Body of pancreas (tissue), 4 donors: Measurements from ENCODE around the gene PPP6R3. TPM values are rescaled to one million over a fixed set of nuclear protein-coding genes. Genes with fewer than 3 reads are reported as not detected.

Experiments used
- ATAC-seq: fragments of 150-250 bp; one replicate; pipeline ENCODE4 v1.9.1; 2016
- DNase-seq, 4 donors: peaks; one replicate each; pipeline ENCODE4 v3.0.0-alpha.2; 2019
- H3K27ac ChIP-seq, 4 donors: fragments of 200-600 bp; sonication (generic); 1 replicate in 3 of 4; 2 replicates in 1 of 4; pipeline versions ENCODE4 v1.5.1 to v1.6.1; 2016 to 2019; ENCODE audit warnings: mild to moderate bottlenecking in 1 of 4, mixed read lengths in 1 of 4, moderate library complexity in 1 of 4
- H3K27me3 ChIP-seq, 2 donors: fragments of 200-600 bp; sonication (generic); one replicate each; pipeline ENCODE4 v1.6.0; 2016; ENCODE audit warnings: mild to moderate bottlenecking in 1 of 2
- H3K36me3 ChIP-seq, 2 donors: fragments of 200-600 bp; sonication (generic); replicated peaks in 1 of 2; 2 replicates each; pipeline ENCODE4 v1.5.1; 2016; ENCODE audit warnings: low read depth in 2 of 2; ENCODE audit not compliant: insufficient read depth in 1 of 2
- H3K4me1 ChIP-seq: fragments of 200-600 bp; sonication (generic); one replicate; pipeline ENCODE4 v1.6.0; 2016
- H3K4me3 ChIP-seq, 2 donors: fragments of 200-600 bp; sonication (generic); 1 replicate in 1 of 2; 2 replicates in 1 of 2; pipeline ENCODE4 v1.5.1; 2016 to 2019
- H3K9me3 ChIP-seq, 3 donors: fragments of 200-600 bp; sonication (generic); 1 replicate in 2 of 3; 2 replicates in 1 of 3; pipeline ENCODE4 v1.5.1; 2016
- POLR2A ChIP-seq, 3 donors: fragments of 450-650 bp; IDR thresholded peaks; one replicate each; pipeline ENCODE4 v1.6.1; 2016; ENCODE audit warnings: antibody characterized with exemption in 3 of 3, mild to moderate bottlenecking in 2 of 3
- WGBS, 2 donors: methylation state at CpG; one replicate each; pipeline ENCODE4 v1.1.5; 2017; 5-methylcytosine and 5-hydroxymethylcytosine counted together
- intact Hi-C: fragments of 100-400 bp; cut with DNase I; formaldehyde crosslinking; loops from one replicate; pipeline ENCODE4 v1.15.1; 2023
- total RNA-seq, 2 donors: library from RNA; depleted of rRNA; stranded (reverse); fragments of >200 nt; gene quantifications; one replicate each; pipeline ENCODE4 v1.1.0, GENCODE V29; 2016
- TF ChIP-seq, protein P1 (sequence below), 7 experiments: fragments of 450-650 bp in 4 of 7; fragments of 200-600 bp in 3 of 7; sonication (generic) in 3 of 7; IDR thresholded peaks; one replicate each; pipeline ENCODE4 v1.5.1; 2016 to 2019; ENCODE audit warnings: antibody characterized with exemption in 7 of 7

Gene PPP6R3
- total RNA-seq, 2 donors from 2014 or later: 92.9 to 94.9 TPM

DNA sequence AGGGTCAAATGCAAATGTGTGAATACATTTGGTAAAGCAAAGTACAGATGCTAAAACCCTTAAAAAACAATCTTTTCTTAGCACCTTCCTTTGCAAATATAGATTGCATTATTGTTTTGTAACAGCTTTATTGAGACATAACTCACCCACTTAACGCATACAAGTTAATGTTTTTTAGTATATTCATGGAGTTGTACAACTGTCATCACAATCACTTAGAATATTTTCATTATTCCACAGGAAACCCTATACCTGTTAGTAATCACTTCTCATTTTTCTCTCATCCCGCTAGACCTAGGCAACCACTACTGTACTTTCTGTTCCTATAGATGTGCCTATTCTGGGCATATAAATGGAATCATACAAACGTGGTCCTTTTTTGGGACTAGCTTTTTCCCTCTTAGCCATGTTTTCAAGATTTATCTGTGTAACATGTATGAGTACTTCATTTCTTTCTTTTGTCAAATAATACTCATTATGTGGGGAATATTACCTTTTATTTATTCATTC, 34.7 kb downstream of the PPP6R3 start:
- Histone ChIP-seq H3K4me1 (peaks cover 40% of the 10 kb centered on the region), H3K4me3 (no peak overlapping the region), H3K36me3 (no peaks in the 10 kb centered on the region), H3K27ac (no peak overlapping the region), H3K27me3 (no peaks in the 10 kb centered on the region), H3K9me3 (no peaks in the 10 kb centered on the region)
- ATAC-seq: no peak
- DNase-seq: no peak
- WGBS, 2 donors: 64 to 68% methylated on average over 3 of the region's 3 CpGs
- intact Hi-C loops: no loop called here
- TF ChIP-seq, protein P1, sequence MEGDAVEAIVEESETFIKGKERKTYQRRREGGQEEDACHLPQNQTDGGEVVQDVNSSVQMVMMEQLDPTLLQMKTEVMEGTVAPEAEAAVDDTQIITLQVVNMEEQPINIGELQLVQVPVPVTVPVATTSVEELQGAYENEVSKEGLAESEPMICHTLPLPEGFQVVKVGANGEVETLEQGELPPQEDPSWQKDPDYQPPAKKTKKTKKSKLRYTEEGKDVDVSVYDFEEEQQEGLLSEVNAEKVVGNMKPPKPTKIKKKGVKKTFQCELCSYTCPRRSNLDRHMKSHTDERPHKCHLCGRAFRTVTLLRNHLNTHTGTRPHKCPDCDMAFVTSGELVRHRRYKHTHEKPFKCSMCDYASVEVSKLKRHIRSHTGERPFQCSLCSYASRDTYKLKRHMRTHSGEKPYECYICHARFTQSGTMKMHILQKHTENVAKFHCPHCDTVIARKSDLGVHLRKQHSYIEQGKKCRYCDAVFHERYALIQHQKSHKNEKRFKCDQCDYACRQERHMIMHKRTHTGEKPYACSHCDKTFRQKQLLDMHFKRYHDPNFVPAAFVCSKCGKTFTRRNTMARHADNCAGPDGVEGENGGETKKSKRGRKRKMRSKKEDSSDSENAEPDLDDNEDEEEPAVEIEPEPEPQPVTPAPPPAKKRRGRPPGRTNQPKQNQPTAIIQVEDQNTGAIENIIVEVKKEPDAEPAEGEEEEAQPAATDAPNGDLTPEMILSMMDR (IDR thresholded peaks at IDR 0.05): no peak
- no peak for TF ChIP-seq POLR2A (IDR thresholded peaks at IDR 0.05)

DNA sequence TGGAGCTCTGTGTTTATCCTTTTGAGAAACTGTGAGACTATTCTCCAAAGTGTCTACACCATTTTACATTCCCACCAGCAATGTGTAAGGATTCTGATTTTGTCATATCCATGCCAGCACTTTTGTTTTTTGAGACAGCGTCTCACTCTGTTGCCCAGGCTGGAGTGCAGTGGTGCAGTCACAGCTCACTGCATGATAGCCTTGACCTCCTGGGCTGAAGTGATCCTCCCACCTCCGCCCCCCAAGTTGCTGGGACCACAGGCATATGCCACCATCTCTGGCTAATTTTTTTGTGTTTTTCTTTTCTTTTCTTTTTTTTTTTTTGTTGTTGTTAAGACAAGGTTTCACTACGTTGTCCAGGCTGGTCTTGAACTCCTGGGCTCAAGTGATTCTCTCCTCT, 35.3 kb downstream of the PPP6R3 start:
- H3K27me3 ChIP-seq: no peaks in the 10 kb centered on the region
- no peak for DNase-seq
- H3K4me3 ChIP-seq: no peak overlapping the region
- intact Hi-C loops: no loop called here
- H3K9me3 ChIP-seq: no peaks in the 10 kb centered on the region
- no peaks in the 10 kb centered on the region for H3K36me3 ChIP-seq
- no peak for ATAC-seq
- 86 to 100% methylated on average over 3 of the region's 3 CpGs for WGBS, 2 donors
- peaks cover 34% of the 10 kb centered on the region for H3K4me1 ChIP-seq
- TF ChIP-seq POLR2A (IDR thresholded peaks at IDR 0.05): no peak
- TF ChIP-seq, protein P1 (IDR thresholded peaks at IDR 0.05): no peak
- H3K27ac ChIP-seq: no peak overlapping the region

DNA sequence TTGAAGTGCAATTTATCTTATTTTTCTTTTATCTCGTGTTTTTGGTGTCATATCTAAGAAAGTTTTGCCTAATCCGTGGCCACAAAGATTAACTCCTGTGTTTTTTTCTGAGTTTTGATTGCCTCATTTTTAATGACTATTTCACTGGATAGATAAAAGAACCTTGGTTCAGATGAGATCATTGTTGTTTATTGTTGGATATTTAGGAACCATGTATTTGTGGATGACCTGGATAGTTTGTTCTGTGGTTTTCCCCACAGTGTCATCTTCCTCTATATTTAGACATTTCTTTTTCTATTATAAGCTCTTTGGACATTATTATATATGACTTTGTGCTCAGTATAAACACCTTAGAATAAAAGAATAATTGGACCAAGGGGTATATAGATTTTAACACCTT, 37.2 kb downstream of the PPP6R3 start:
- WGBS, 2 donors: 20 to 26% methylated on average over 2 of the region's 2 CpGs

DNA sequence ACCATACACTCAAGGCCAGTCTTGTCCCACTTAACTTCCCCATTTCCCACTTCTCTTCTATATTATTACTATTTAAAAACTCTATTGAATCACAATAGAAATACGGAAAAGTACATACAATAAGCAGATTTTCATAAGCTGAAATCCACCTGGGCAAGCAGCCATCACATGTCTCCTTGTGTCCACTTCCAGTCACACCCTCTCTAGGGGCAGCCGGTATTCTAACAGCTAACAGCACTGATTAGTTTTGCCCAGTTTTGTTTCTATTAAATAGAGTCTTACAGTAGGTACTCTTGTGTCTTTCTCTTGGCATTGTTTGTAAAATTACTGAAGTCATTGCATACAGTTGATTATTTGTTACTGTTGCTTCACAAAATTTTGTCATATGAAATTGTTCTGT, 37.8 kb downstream of the PPP6R3 start:
- DNase-seq (peak; percentile 22 to 56 (median 40)), ATAC-seq (no peak)
- Histone ChIP-seq H3K27me3 (no peaks in the 10 kb centered on the region), H3K4me1 (peaks cover 41% of the 10 kb centered on the region), H3K4me3 (no peak overlapping the region), H3K36me3 (no peaks in the 10 kb centered on the region), H3K9me3 (no peaks in the 10 kb centered on the region), H3K27ac (no peak overlapping the region)
- intact Hi-C loops: no loop called here
- no peak for TF ChIP-seq POLR2A (IDR thresholded peaks at IDR 0.05)
- TF ChIP-seq, protein P1 (IDR thresholded peaks at IDR 0.05): no peak
- WGBS, 2 donors: 13% methylated on average over 2 of the region's 2 CpGs

More for the DNA sequence above, 37.2 kb downstream of the PPP6R3 start:
- H3K9me3 ChIP-seq: no peaks in the 10 kb centered on the region
- no peak for TF ChIP-seq POLR2A (IDR thresholded peaks at IDR 0.05)
- TF ChIP-seq, protein P1 (IDR thresholded peaks at IDR 0.05): no peak
- H3K4me1 ChIP-seq: peaks cover 36% of the 10 kb centered on the region
- intact Hi-C loops: no loop called here
- H3K27me3 ChIP-seq: no peaks in the 10 kb centered on the region
- H3K36me3 ChIP-seq: no peaks in the 10 kb centered on the region
- ATAC-seq: no peak
- no peak for DNase-seq
- H3K27ac ChIP-seq: no peak overlapping the region
- no peak overlapping the region for H3K4me3 ChIP-seq
